ENCODE measurements around the gene MXRA5.
A peak's percentile ranks its signal among the peaks of the same experiment; 100 is the strongest.

The MXRA5 gene

DNA sequence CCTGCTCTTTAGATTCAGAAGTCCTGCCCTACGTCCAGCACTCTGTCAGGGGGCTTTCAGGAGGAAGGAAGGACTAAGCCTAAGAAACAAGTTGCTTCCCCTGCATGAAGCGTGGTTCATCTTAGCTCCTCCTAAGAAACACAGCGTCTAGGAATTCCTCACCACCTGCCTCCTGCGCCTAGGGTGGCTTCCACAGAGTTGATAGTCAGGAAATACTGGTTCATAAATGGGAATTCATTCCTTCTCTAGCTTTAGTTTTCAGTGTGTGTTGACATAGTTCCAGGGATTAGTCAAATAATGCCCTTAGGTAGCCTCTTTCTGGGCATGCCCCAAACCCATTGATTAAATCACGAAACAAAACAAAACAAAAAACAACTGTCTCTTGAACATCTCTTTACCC lies 1.7 kb upstream of the MXRA5 start:
- TF ChIP-seq TCF12 (IDR thresholded peaks at IDR 0.05; ENCODE audit: low read depth): no peak
- no peak for TF ChIP-seq YY1 (IDR thresholded peaks at IDR 0.05; ENCODE audit: low read depth)
- TF ChIP-seq RAD21 (IDR thresholded peaks at IDR 0.05; ENCODE audit: low read depth): no peak
- TF ChIP-seq, protein P1, sequence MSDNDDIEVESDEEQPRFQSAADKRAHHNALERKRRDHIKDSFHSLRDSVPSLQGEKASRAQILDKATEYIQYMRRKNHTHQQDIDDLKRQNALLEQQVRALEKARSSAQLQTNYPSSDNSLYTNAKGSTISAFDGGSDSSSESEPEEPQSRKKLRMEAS (IDR thresholded peaks at IDR 0.05): no peak
- TF ChIP-seq TAF1 (IDR thresholded peaks at IDR 0.05; ENCODE audit: low read depth): no peak
- no peak for TF ChIP-seq CEBPB (IDR thresholded peaks at IDR 0.05)
- no peak for TF ChIP-seq FOXM1 (IDR thresholded peaks at IDR 0.05; ENCODE audit: borderline replicate concordance, low read depth)
- TF ChIP-seq TEAD4 (IDR thresholded peaks at IDR 0.05): no peak
- TF ChIP-seq EP300 (IDR thresholded peaks at IDR 0.05; ENCODE audit: borderline replicate concordance): no peak
- no peak for TF ChIP-seq ZBTB7A (IDR thresholded peaks at IDR 0.05; ENCODE audit: low read depth)
- no peak for TF ChIP-seq EGR1 (IDR thresholded peaks at IDR 0.05)
- TF ChIP-seq, protein P2, sequence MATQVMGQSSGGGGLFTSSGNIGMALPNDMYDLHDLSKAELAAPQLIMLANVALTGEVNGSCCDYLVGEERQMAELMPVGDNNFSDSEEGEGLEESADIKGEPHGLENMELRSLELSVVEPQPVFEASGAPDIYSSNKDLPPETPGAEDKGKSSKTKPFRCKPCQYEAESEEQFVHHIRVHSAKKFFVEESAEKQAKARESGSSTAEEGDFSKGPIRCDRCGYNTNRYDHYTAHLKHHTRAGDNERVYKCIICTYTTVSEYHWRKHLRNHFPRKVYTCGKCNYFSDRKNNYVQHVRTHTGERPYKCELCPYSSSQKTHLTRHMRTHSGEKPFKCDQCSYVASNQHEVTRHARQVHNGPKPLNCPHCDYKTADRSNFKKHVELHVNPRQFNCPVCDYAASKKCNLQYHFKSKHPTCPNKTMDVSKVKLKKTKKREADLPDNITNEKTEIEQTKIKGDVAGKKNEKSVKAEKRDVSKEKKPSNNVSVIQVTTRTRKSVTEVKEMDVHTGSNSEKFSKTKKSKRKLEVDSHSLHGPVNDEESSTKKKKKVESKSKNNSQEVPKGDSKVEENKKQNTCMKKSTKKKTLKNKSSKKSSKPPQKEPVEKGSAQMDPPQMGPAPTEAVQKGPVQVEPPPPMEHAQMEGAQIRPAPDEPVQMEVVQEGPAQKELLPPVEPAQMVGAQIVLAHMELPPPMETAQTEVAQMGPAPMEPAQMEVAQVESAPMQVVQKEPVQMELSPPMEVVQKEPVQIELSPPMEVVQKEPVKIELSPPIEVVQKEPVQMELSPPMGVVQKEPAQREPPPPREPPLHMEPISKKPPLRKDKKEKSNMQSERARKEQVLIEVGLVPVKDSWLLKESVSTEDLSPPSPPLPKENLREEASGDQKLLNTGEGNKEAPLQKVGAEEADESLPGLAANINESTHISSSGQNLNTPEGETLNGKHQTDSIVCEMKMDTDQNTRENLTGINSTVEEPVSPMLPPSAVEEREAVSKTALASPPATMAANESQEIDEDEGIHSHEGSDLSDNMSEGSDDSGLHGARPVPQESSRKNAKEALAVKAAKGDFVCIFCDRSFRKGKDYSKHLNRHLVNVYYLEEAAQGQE (IDR thresholded peaks at IDR 0.05; ENCODE audit: low read depth): no peak

DNA sequence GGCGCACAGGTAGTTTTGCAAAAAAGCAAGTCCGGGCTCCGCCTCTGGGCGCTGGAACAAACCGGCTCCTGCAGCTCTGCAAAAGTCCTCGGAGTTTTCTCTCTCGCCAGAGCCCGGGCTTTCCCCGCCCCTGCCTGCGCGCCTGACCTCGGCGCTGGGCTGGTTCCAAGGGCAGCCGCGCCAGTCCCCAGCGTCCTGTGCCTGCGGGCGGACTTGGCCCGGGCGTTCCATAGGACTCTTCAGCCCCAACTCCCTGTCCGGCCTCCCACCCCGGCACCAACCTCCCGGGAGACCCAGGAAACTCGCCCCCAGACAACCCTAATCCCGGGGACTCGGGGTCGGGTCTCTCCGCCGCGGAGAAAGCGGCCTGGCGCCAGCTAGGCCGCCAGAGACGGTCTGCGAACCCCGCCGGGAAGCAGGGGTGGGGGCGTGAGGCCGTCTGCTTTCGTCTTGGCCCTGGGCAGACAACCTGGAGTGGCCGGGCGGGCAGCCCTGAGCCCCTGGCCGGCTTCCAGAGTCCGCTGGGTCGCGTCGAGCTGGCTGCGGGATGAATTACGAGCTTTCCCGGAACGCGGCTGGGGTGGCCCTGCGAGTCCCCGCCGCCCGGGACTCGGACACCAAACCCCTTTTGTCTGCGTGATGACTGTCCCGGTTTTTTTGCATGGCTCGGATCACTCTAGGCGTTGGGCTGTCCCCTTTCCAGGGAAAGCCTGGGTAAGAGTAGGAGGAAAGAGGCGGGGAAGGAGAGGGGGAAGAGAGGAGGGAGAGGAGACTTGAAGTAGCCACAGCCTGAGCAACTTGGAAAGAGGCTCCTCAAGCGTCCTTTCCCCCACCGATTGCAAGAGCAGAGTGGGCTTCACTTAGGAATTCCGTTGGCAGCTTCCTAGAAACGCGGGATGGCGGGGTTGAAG lies 916 bp downstream of the MXRA5 start:
- TF ChIP-seq ZBTB7A (IDR thresholded peaks at IDR 0.05; ENCODE audit: low read depth) (0 out of 2 replicates have a peak, but pooled peaks have one; percentile 52), FOXM1 (IDR thresholded peaks at IDR 0.05; ENCODE audit: borderline replicate concordance, low read depth) (no peak)

DNA sequence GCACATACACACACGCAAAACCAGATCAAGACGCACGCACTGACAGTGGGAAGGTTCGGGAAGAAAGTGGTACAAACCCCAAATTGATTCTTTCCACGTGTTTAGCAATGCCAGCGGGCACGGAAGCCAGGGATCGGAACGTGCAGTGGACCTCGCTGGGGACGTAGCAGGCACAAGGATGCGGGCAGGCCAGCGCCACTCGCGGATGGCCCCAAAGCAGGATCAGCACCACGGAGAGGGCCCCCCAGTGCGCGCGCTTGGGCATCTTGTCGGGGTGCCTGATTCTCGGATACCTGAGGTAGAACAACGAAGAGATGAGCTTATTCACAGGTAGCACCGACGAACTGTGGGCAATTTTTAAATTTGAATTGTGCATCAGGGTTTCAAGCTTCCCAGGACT lies 2.9 kb downstream of the MXRA5 start:
- TF ChIP-seq, protein P2 (IDR thresholded peaks at IDR 0.05; ENCODE audit: low read depth): peak; percentile 64

DNA sequence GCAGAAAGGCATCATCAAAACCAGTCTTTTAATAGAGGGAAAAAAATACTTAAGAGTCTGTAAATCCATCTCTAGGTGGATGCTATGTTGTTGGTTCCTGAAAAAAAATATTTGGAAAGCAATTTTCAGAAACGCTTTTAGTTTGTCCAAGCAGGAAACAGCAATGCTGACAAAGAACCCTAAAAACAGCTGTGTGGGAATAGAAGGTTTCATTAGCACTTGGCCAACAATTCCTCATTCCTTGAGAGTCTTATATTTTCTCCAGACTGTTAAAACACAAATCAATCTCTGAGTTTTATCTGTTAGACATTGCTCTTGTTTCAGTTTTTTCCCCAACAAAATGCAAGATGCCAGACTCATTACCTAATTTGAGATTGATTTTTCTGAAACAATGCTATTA lies 6.4 kb downstream of the MXRA5 start:
- TF ChIP-seq RAD21 (IDR thresholded peaks at IDR 0.05; ENCODE audit: low read depth): no peak
- TF ChIP-seq CREB1 (IDR thresholded peaks at IDR 0.05; ENCODE audit: low read depth): no peak
- no peak for TF ChIP-seq TAF1 (IDR thresholded peaks at IDR 0.05; ENCODE audit: low read depth)
- TF ChIP-seq TEAD4 (IDR thresholded peaks at IDR 0.05): no peak
- TF ChIP-seq, protein P1 (IDR thresholded peaks at IDR 0.05): no peak
- TF ChIP-seq EGR1 (IDR thresholded peaks at IDR 0.05): no peak
- no peak for TF ChIP-seq FOXM1 (IDR thresholded peaks at IDR 0.05; ENCODE audit: borderline replicate concordance, low read depth)
- TF ChIP-seq, protein P2 (IDR thresholded peaks at IDR 0.05; ENCODE audit: low read depth): no peak
- TF ChIP-seq YY1 (IDR thresholded peaks at IDR 0.05; ENCODE audit: low read depth): no peak

DNA sequence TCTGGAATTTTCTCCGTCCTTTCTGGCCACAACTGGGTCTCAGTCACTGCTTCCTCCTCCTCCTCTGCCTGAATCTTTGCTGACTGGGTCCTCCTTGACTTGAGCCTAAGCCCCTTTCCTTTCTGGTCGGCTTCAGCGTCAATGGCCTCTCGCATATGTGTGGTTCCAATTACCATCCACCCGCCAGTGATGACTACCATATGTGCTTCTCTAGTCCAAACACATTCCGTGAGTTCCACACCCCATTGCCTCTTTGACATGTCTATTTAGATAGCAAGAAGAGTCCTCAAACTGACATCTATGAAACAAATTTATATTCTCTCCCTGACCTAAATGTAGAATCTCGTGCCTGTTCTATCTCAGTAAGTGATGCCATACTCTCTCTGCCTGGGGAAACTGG lies 19.8 kb downstream of the MXRA5 start:
- TF ChIP-seq TEAD4 (IDR thresholded peaks at IDR 0.05) (no peak), EP300 (IDR thresholded peaks at IDR 0.05; ENCODE audit: borderline replicate concordance) (no peak), EGR1 (IDR thresholded peaks at IDR 0.05) (no peak), YY1 (IDR thresholded peaks at IDR 0.05; ENCODE audit: low read depth) (no peak), CEBPB (IDR thresholded peaks at IDR 0.05) (no peak), NFIC (IDR thresholded peaks at IDR 0.05) (no peak), TCF12 (IDR thresholded peaks at IDR 0.05; ENCODE audit: low read depth) (no peak), CREB1 (IDR thresholded peaks at IDR 0.05; ENCODE audit: low read depth) (no peak)
- TF ChIP-seq, protein P1 (IDR thresholded peaks at IDR 0.05): no peak
- TF ChIP-seq, protein P3, sequence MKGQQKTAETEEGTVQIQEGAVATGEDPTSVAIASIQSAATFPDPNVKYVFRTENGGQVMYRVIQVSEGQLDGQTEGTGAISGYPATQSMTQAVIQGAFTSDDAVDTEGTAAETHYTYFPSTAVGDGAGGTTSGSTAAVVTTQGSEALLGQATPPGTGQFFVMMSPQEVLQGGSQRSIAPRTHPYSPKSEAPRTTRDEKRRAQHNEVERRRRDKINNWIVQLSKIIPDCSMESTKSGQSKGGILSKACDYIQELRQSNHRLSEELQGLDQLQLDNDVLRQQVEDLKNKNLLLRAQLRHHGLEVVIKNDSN (IDR thresholded peaks at IDR 0.05): no peak
- TF ChIP-seq, protein P2 (IDR thresholded peaks at IDR 0.05; ENCODE audit: low read depth): no peak
